ENCODE results near the gene RPS3.
"Not testable (repeated sequence)": the region's sequence is repeated elsewhere in the genome, so short reads cannot be mapped to it uniquely, and the experiment has no call there.

RPS3 gene

GRCh38 chr11:75399344-75400145 lies at the start of gene RPS3:
Gene RPS3, plus strand, starts transcription at chr11:75399518. Its CDS starts 30 bp downstream, at chr11:75399548.
- DNase-seq = peak; percentile 86 to 87

GRCh38 chr11:75349521-75350116 lies 49.7 kb upstream of the RPS3 start:
- DNase-seq = no peak

GRCh38 chr11:75350122-75350742 lies 49.1 kb upstream of the RPS3 start:
- no peak for DNase-seq

GRCh38 chr11:75350743-75351540 lies 48.4 kb upstream of the RPS3 start:
- DNase-seq = peak; percentile 30 to 48

GRCh38 chr11:75351541-75351790 lies 47.9 kb upstream of the RPS3 start, which contains the start of gene ARRB1:
Gene ARRB1, minus strand, starts transcription at chr11:75351661. Its CDS starts 54 bp downstream, at chr11:75351607.
- DNase-seq = no peak

- DNase-seq = peak; percentile 39 to 56
These were observed 47.3 kb upstream of the RPS3 start for GRCh38 chr11:75351791-75352587.

GRCh38 chr11:75352588-75353206 lies 46.6 kb upstream of the RPS3 start:
- no peak for DNase-seq

GRCh38 chr11:75355051-75355450 lies 44.3 kb upstream of the RPS3 start:
- no peak for DNase-seq

- no peak for DNase-seq
These were observed 42.7 kb upstream of the RPS3 start for GRCh38 chr11:75356613-75357012.

- DNase-seq = not testable (repeated sequence)
These were observed 37.0 kb upstream of the RPS3 start for GRCh38 chr11:75362285-75362684.

- no peak for DNase-seq
These were observed 33.6 kb upstream of the RPS3 start for GRCh38 chr11:75365711-75366181.

GRCh38 chr11:75366826-75367225 lies 32.5 kb upstream of the RPS3 start:
- not testable (repeated sequence) for DNase-seq

GRCh38 chr11:75369560-75370255 lies 29.6 kb upstream of the RPS3 start:
- DNase-seq = no peak

GRCh38 chr11:75371949-75372876 lies 27.1 kb upstream of the RPS3 start:
- no peak for DNase-seq

- DNase-seq = no peak
These were observed 26.1 kb upstream of the RPS3 start for GRCh38 chr11:75373201-75373600.

GRCh38 chr11:75374646-75375045 lies 24.7 kb upstream of the RPS3 start:
- no peak for DNase-seq

GRCh38 chr11:75375626-75376025 lies 23.7 kb upstream of the RPS3 start:
- DNase-seq = no peak

- no peak for DNase-seq
These were observed 23.1 kb upstream of the RPS3 start for GRCh38 chr11:75376175-75376574.

GRCh38 chr11:75378776-75379175 lies 20.5 kb upstream of the RPS3 start:
- DNase-seq = not testable (repeated sequence)

- DNase-seq = no peak
These were observed 19.1 kb upstream of the RPS3 start for GRCh38 chr11:75380245-75380644.
